Effector memory CD8-positive, alpha-beta T cell (primary cell): Measurements from ENCODE around the gene SLC7A5.
"Not testable (repeated sequence)": the region's sequence is repeated elsewhere in the genome, so short reads cannot be mapped to it uniquely, and the experiment has no call there.

Experiments used
- ATAC-seq: fragments of 150-1000 bp; cut with Tn5 transposase; replicated peaks from 2 replicates; pipeline ENCODE4 v1.10.0; 2021; ENCODE audit warnings: mild to moderate bottlenecking, moderate library complexity
- DNase-seq, 3 experiments: peaks; one replicate each; pipeline ENCODE4 v3.0.0; 2021
- H3K27ac Mint-ChIP-seq, 2 donors: one replicate each; pipeline ENCODE4 v1.8.0; 2022; ENCODE audit warnings: mild to moderate bottlenecking in 2 of 2, mixed read lengths in 2 of 2, moderate library complexity in 2 of 2
- H3K27me3 Mint-ChIP-seq, 2 donors: one replicate each; pipeline ENCODE4 v1.8.0; 2022; ENCODE audit warnings: mixed read lengths in 2 of 2
- H3K36me3 Mint-ChIP-seq: one replicate; pipeline ENCODE4 v1.8.0; 2022; ENCODE audit warnings: mild to moderate bottlenecking, moderate library complexity, mixed read lengths; ENCODE audit not compliant: insufficient read depth
- H3K4me1 Mint-ChIP-seq, 2 donors: one replicate each; pipeline ENCODE4 v1.8.0; 2022; ENCODE audit warnings: low read depth in 2 of 2, mixed read lengths in 2 of 2
- H3K4me3 Mint-ChIP-seq, 2 donors: one replicate each; pipeline ENCODE4 v1.8.0; 2022; ENCODE audit warnings: mild to moderate bottlenecking in 2 of 2, mixed read lengths in 2 of 2, moderate library complexity in 2 of 2
- H3K9me3 Mint-ChIP-seq, 2 donors: one replicate each; pipeline ENCODE4 v1.8.0; 2022; ENCODE audit warnings: mixed read lengths in 2 of 2

Gene SLC7A5

DNA sequence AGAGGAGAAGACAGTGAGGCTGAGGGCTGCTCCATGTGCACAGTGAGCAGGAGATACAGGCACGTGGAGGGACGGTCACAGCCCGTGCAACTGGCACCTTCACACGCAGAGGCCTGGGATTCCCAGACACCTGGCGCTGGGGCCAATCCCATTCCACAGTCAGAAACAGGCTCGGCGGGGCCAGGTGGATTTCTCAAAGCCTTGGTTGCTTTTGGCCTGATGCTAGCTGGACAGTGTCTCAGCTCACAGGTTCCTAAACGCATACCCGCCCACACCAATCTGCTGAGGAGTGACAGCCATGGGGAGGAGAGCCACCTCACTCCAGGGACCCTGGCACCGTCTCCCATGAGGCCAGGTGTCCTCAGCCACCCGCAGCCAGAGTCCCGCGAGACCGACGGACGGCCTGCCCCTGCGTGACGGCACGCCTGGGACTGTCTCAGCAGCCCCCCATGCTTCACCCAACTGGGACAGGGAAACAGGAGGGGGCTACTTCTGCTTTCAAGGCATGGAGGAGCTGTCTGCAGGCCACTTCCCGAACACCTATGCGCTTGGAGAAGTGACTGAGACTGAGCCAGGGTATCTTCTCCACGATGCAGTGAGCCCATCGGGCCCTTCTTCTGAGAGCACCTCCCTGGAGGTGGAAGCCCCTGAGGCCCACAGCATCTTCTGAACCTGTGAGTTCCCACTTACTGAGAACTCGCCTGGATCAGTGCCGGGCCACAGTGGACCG is 6.5 kb downstream of the SLC7A5 start:
- H3K4me1 Mint-ChIP-seq, result peaks cover 36 to 45% of the 10 kb centered on the region in 2 donors
- H3K36me3 Mint-ChIP-seq, result peaks cover 90% of the 10 kb centered on the region
- peak overlapping the region in 1 of 2 donors; percentile 62 for H3K4me3 Mint-ChIP-seq
- ATAC-seq, H3K27me3 Mint-ChIP-seq, H3K9me3 Mint-ChIP-seq: not testable (repeated sequence)
- peak in 1 of 3 experiments; percentile 1 for DNase-seq
- peak overlapping the region; percentile 22 to 98 for H3K27ac Mint-ChIP-seq

DNA sequence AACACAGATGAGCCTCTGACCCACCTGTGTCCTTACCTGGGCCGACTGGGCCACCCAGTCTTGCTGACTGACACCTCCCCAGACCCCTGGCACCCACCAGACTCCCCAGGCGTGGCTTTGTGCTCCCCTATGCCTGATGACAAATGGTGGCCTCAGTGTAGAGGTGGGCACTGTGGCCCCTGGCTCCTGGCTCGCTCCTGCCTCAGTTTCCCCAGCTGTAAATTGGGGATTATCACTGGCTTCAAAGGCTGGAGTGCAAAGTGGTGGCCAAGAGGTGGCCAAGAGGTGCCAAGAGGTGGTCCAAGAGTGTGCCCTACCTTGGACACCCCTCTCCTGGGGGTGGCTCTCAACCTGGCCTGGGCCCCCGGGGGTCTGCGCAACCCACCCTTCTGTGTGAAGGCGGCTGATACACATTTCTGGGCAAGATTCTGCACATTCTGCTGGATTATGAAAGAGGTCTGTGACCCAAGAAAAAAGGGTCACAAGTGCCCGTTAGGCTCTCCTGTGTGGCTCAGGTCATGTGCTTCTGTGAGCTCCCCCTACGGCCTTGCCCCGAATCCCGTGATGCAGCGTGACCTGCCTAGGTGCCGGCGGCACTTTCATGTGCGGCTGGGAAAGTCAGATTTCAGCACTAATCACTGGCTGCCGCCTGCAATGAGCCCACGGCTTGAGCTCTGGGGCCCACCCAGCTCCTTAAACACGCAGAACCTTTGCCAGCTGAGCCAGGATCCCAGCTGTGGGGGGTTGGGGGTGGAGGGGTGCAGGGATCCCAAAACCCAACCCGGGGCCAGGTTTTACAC is 7.8 kb downstream of the SLC7A5 start:
- not testable (repeated sequence) for H3K9me3 Mint-ChIP-seq, ATAC-seq, H3K27me3 Mint-ChIP-seq
- H3K4me3 Mint-ChIP-seq, result peak overlapping the region in 1 of 2 donors; percentile 90
- H3K4me1 Mint-ChIP-seq, result peaks cover 37 to 48% of the 10 kb centered on the region in 2 donors
- peaks cover 90% of the 10 kb centered on the region for H3K36me3 Mint-ChIP-seq
- peak overlapping the region in 1 of 2 donors; percentile 98 for H3K27ac Mint-ChIP-seq
- DNase-seq, result peak in 1 of 3 experiments; percentile 0

DNA sequence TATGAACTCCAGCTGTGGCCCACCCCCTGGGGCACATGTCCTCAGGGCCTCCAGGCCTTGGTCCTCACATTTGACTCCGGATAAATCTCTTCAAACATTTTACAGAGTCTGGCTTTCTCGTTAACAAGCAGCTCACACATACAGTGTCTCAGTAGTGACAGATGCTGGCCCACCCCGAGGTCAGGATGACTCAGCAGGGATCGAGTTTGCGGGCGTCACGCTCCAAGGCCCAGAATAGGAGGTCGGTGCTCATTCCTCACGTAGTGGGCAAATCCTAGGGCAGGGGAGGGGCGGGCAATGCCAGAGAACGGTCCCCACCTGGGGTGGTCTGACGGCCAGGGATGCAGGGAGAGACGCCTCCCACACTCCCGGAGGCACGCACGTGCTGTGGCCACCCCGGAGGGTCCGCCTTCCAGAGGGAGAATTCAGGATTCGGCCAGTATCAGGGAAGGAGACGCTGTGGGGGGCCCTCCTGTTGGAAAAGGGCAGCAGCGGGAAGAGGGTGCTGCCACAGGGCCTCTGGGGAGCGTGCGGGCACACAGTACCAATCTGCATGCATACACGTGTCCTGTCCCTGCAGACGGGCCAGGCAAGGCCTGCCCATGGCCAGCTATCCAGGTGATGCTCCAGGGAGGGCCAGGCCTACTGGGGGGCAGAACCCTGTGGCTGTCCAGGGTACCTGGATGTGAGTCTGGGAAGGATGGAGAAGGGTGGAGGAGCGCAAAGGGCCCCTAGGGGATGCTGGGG is 8.6 kb downstream of the SLC7A5 start:
- Mint-ChIP-seq H3K9me3 (no peaks in the 10 kb centered on the region), H3K27ac (peak overlapping the region; percentile 86 to 98), H3K27me3 (no peaks in the 10 kb centered on the region), H3K4me1 (peaks cover 34 to 45% of the 10 kb centered on the region in 2 donors), H3K4me3 (peak overlapping the region; percentile 53 to 90), H3K36me3 (peaks cover 90% of the 10 kb centered on the region)
- ATAC-seq (peak; percentile 14), DNase-seq (no peak)

DNA sequence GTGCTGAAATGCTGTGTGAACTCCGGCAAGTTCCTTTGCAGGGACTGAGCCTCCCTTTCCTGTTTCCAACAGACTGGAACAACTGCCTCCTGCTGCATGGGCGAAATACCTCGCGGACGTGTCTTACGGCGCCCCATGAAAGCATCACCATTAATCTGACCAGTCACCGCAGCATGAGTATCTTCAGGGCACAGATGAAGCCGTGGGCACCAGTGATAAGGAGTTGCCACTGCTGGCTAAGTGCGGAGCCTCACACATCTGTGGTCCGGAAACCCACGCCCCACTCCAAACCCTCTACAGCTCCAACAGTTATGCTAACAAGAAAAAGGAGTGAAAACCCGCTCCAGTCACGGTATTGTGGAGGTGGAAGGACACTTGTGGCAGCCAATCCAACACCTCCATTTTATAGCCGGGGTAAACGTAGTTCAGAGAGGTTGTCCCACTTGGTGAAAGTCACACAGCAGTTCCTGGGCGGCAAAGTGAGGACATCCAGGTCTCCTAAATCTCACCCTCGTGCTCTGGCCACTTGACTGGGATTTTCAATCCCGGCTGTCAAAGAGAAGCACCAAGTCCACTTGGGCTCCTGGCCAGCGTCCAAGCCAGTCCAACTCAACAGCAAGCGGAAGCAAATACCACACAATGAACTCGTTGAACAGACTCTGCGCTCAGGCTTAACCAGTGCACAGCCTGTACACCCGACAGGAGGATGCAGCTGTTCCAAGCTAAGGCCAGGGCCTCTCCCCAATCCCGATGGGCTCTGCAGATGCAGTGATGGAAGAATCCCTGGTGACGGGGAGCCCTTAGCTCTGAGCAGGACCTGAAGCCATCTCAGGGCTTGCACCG is 10.9 kb downstream of the SLC7A5 start:
- H3K9me3 Mint-ChIP-seq, ATAC-seq, DNase-seq, H3K27me3 Mint-ChIP-seq: not testable (repeated sequence)
- Mint-ChIP-seq H3K4me1 (peaks cover 34 to 48% of the 10 kb centered on the region in 2 donors), H3K4me3 (peak overlapping the region in 1 of 2 donors; percentile 90), H3K27ac (peak overlapping the region in 1 of 2 donors; percentile 98), H3K36me3 (peaks cover 93% of the 10 kb centered on the region)

DNA sequence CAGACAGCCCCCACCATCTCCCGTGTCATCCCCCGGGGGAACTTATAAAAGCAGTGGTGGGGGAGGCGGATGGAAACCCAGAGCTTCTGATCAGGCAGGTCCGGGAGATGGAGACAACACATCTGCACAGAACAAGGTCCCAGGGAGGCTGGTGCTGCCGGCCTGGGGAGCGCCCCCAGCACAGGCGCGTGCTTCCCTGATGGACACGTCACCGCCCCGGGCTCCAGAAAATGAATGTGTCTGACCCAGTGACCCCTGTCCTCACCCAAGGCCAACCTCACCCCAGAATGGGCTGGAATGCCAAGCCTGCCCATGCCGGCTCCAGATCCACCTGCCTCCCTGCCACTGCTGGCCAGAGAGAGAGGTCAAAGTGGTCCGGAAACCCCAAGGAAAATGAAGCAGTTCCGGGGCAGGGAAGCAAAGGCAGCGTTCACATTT is 12.5 kb downstream of the SLC7A5 start:
- Mint-ChIP-seq H3K27me3 (no peaks in the 10 kb centered on the region), H3K4me1 (peaks cover 38 to 49% of the 10 kb centered on the region in 2 donors), H3K4me3 (peak overlapping the region; percentile 80 to 90), H3K9me3 (no peaks in the 10 kb centered on the region), H3K27ac (peak overlapping the region; percentile 96 to 98), H3K36me3 (peaks cover 100% of the 10 kb centered on the region)
- ATAC-seq (no peak), DNase-seq (no peak)

DNA sequence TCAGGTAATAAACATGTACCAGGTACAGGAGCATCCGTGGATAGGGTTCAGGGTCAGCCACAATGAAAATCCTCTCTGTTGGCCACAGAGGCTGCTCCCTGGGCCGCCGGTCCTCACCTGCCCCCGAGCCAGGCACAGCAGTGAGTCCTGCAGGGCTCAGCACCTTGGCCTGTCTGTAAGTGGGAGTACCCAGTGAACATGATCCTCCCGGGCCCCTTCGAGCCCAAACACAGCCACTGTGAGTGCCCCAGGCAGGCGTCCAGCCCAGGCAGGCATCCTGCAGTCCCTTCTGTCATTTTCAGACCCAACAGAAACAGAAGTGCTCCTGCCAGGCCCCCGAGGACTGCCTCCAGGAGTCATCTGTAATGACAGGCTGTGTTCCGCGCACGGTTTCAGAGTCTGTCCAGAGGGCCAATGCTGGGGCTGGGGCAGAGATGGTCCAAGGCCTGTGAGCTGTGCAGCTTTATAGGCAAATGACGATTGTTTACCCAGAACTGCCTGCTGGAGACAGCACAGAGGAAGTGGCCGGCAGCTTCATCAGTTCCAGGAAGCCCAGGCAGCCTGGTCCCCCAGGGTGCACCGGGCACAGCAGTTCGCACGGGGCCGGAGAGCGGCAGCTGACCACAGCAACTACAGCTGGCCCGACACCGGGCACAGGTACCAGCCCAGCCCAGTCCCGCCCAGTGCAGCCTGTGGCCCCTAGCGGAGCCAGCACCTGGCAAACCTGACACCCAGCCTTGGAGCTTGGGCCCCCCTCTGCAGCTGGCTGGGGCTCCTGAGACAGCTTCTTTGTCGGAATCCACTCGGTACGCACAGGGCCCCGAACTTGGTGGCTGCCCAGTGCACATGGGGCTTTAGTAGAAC is 13.2 kb downstream of the SLC7A5 start:
- DNase-seq, result peak in 1 of 3 experiments; percentile 53
- H3K4me3 Mint-ChIP-seq, result peak overlapping the region; percentile 80 to 90
- no peaks in the 10 kb centered on the region for H3K27me3 Mint-ChIP-seq
- ATAC-seq, result peak; percentile 9
- H3K4me1 Mint-ChIP-seq, result peaks cover 38 to 49% of the 10 kb centered on the region in 2 donors
- H3K36me3 Mint-ChIP-seq, result peaks cover 100% of the 10 kb centered on the region
- H3K27ac Mint-ChIP-seq, result peak overlapping the region; percentile 96 to 98
- H3K9me3 Mint-ChIP-seq, result no peaks in the 10 kb centered on the region

DNA sequence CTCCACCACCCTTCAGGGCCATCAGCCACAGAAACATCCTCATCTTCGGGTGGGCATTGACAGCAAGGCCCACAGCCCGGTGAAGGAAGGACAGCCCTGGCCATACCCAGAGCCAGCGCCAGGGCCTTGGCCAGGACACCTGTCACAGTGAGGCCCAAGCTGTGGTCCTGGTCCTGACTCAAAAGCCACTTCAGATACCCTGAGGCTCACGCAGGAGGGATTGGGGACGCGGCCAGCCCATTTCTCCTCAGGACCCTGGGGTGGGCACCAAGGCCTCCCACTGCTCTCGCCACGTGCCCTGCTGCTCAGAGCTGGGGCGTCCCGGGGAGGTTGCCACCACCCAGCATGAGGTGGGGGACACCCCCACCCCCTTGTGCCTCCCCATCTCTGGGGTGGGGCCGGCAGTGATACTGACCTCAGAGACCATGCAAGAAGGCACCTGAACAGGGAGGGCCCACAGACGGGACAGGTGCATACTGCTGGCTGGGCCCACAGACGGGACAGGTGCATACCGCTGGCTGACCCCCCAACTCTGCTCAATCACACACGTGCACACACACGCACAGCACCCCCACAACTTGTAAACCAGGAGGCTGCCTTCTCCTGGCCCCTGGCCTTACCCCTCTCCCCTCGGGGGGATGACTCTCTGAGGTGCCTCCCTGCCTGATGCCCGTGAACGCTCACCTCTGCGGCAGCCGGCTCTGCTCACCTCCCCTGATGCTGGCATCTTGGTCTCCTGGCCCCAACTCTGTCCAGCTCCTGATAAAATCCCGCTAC is 14.2 kb downstream of the SLC7A5 start:
- Mint-ChIP-seq H3K36me3 (peaks cover 100% of the 10 kb centered on the region), H3K4me3 (peak overlapping the region; percentile 80 to 90), H3K27me3 (no peaks in the 10 kb centered on the region), H3K4me1 (peaks cover 33 to 48% of the 10 kb centered on the region in 2 donors), H3K9me3 (no peaks in the 10 kb centered on the region), H3K27ac (peak overlapping the region; percentile 96 to 98)
- ATAC-seq, result no peak
- DNase-seq, result no peak

DNA sequence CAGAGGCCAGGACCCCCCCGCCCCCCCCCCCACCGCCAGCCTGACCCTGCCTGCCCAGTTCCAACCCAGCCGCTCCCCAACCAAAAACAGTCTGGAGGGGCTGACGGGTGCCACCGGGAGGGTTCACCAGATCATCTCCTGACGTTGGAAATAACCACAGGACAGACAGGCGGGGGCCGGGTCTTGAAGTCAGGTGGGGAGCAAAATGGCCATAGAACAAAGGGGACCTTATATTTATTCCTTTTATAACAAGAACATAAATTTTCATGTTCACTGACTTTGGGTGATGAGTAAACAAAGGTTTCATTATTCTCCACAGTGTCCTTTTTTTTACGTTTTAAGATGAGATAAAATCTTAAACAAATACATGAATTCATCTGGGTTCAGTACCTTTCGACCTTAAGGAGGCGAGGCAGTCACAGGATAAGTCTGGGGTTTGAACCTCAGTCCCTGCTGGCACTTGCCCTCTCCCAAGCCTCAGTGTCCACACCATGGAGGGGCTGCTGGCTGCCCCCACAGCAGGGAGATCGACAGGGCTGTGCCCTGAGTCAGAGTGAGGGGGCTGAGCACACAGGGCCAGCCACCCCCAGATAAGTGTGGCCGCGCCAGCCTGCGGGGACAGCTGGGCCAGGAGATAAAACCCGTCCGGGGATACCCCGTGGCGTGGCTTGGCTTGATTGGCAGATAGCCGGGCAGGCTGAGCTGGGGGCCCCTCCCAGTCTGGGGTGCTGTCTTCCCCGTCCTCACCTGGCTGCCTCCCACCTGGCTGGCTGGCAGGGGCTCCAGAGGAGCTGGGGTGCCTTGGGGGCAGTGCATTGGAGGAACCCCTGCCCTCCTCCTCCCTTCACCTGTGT is 15.0 kb downstream of the SLC7A5 start:
- peak; percentile 31 for ATAC-seq
- peak overlapping the region; percentile 96 to 98 for H3K27ac Mint-ChIP-seq
- peaks cover 100% of the 10 kb centered on the region for H3K36me3 Mint-ChIP-seq
- H3K9me3 Mint-ChIP-seq, result no peaks in the 10 kb centered on the region
- DNase-seq, result peak in 2 of 3 experiments; percentile 63 to 67
- no peaks in the 10 kb centered on the region for H3K27me3 Mint-ChIP-seq
- H3K4me1 Mint-ChIP-seq, result peaks cover 30 to 44% of the 10 kb centered on the region in 2 donors
- H3K4me3 Mint-ChIP-seq, result peak overlapping the region; percentile 80 to 90

DNA sequence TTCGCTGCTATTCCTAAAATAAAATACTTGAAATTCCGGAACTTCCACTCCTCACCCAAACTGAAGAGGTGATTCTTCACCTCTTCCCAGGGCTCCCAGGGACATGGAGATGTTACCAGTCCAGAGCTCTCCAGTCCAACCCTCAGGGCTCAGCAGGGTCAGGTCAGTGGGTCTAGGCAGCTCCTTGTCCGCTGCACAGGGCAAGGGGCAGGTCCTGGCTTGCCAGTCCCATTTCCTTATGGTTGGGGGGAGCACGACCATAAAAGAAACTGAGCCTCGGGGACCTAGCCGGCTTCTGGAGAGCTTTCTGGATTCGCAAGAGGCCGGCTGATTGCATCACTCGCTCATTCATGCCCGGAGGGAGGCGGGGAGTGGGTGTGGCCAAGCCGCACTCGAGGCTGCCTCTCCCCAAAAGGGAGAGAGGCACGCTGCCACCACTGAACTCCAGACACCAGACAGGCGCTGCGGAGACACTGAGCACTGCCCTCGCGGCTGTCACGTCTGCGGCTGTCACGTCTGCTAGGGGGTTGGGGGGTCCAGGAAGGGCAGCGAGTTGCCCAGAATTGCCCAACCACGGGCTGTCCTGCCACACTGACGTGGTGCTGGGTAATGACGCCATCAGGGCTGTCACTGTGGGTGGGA is 15.8 kb downstream of the SLC7A5 start:
- no peaks in the 10 kb centered on the region for H3K9me3 Mint-ChIP-seq
- H3K27me3 Mint-ChIP-seq, result no peaks in the 10 kb centered on the region
- ATAC-seq (peak; percentile 73), DNase-seq (peak; percentile 91 to 94 (median 91))
- H3K4me1 Mint-ChIP-seq, result peaks cover 35 to 45% of the 10 kb centered on the region in 2 donors
- H3K4me3 Mint-ChIP-seq, result peak overlapping the region; percentile 80 to 90
- peak overlapping the region; percentile 96 to 98 for H3K27ac Mint-ChIP-seq
- H3K36me3 Mint-ChIP-seq, result peaks cover 100% of the 10 kb centered on the region

DNA sequence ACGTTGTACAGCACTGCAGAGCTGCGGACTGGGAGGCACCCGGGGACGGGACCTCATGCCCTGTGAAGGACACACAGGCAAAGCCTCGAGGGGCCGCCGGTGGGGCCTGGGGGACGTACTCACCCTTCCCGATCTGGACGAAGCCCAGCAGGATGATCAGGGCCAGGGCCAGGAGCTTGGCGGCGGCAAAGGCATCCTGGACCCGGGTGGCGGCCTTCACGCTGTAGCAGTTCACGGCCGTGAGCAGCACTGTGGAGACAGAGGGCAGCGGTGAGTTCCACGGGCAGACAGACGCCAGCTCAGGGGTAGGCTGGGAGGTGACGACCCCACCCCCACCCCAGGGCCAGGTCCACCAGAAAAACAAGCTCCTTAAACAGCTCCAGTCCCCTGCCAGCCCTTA is 17.7 kb downstream of the SLC7A5 start:
- Mint-ChIP-seq H3K4me3 (no peak overlapping the region), H3K9me3 (no peaks in the 10 kb centered on the region), H3K4me1 (peaks cover 25 to 30% of the 10 kb centered on the region in 2 donors), H3K27ac (peak overlapping the region in 1 of 2 donors; percentile 98), H3K36me3 (peaks cover 100% of the 10 kb centered on the region), H3K27me3 (no peaks in the 10 kb centered on the region)
- ATAC-seq (no peak), DNase-seq (no peak)
